Mucosa of gallbladder (tissue), 1 donor: ENCODE data around the gene GTF2H2. TPM values are rescaled to one million over a fixed set of nuclear protein-coding genes. Genes with fewer than 3 reads are reported as not detected.
"Not testable (repeated sequence)": the region's sequence is repeated elsewhere in the genome, so short reads cannot be mapped to it uniquely, and the experiment has no call there.

Source experiments
- DNase-seq: peaks from one replicate; pipeline ENCODE4 v3.0.0-alpha.2; 2020; ENCODE audit warnings: low spot score
- total RNA-seq: library from RNA; stranded (reverse); gene quantifications from one replicate; pipeline ENCODE4 v1.2.1, GENCODE V29; 2021
- donor health status: DM: no; HTN: no; CAD: no.

GTF2H2 gene
- total RNA-seq, 1 donor from 2014 or later: 20.2 TPM

DNA sequence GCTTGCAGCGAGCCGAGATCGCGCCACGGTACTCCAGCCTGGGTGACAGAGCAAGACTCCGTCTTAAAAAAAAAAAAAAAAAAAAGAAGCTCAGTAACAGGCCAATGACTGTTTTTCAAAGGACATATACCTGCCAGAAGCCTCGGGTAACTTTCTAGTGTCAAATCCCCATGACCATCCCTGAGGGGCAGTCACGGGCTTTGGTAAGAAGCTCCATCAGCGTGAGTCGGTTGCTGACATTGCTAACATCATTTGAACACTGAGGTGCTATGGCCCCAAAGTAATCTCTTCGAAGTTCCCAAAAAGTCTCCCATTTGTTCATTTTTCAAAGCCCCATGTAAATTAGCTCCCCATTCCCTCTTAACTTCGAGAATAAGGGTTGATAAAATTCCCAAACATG lies 53.9 kb downstream of the GTF2H2 start:
- no peak for DNase-seq

DNA sequence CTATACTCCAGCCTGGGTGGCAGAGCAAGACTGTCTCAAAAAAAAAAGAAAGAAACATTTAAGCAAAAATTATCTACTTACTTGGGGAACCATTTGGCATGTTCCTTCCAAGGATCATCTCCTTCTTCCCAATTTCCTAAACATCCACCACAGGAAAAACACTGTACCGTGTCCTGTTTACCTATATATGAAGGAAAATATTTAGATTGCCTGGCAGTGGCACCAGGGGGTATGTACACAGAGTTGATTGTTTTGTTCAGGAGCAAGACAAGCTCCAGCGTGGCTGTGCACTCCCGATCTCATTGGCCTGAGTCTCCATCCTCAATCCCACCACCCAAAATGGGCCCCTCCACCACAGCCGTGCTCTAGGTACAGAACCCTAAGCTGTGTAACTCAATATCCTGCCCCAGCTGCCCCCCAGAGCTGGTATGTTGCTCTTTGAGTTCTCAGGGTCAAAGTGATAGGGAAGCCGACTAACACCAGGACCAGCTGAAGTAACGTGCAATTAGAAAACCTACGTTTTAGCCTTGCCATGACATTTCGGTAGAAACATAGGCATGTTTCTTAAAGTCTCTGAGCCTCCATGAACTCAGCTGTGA lies 56.2 kb downstream of the GTF2H2 start:
- no peak for DNase-seq

DNA sequence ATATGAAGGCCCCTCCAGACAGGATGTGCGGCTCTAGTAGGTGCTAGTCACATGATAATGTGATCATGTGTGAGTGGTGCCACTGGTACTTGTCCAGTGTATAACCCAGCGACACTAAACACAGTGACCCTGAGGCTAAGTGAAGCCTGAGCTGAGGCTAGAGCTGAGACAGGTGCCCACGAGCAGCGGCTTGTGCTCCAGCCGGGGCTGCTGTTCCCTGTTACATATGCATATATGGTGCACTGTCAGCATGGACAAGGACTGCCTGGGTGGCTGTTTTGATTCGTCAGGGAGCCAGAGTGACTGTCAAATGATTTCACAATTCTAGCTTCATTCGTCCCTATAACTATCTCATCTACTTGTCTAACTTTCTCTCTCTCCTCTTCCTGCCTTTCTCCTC lies 60.5 kb downstream of the GTF2H2 start:
- not testable (repeated sequence) for DNase-seq

Other genes with a start within 250 kb of the GTF2H2 start
- 14.5 TPM for gene SERF1A, start 167.0 kb downstream of the GTF2H2 start, total RNA-seq
- 19.7 TPM for gene SMN1, start 142.6 kb downstream of the GTF2H2 start, total RNA-seq
- gene NAIP, start 42.3 kb downstream of the GTF2H2 start, total RNA-seq: 21.3 TPM